AG08395 (cell line): ENCODE measurements around the gene NFATC1.
"Not testable (repeated sequence)": the region's sequence is repeated elsewhere in the genome, so short reads cannot be mapped to it uniquely, and the experiment has no call there.

ENCODE experiments used
- DNase-seq: peaks from one replicate; pipeline ENCODE4 v3.0.0; 2012; ENCODE audit warnings: mixed read lengths, low spot score

Gene NFATC1

DNA sequence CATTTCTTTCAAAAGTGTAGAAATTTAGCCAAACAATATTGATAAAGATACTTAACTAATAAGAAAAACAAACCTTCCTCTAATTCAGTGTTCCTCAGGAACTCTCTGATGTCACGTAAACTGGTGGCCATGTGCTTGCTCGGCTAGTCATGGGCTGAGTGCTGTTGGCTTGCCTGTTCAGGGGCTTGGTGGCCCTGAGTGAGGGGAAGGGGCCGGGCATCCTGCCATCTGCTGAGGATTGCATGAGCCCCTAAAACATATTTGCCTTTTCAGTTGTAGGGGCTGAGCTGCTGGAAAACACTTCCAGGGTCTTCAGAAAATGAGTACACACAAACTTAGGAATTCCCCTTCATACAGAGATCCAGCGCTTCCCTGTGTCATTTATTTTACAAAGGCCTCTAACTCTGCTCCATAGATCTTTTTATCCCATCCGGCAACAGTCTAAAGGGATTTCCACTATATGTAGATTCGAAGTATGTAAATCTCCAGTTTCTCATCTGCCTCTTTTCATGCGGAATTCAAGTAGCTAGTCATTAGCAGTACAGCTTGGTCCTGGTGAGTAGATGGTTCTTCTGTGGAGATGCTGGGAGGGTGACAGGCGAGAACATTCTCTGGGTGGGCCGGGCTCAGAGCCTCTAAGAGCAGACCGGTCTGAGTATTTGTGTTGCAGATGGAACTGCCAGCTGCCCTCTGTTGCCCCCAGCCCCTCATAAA is 20.1 kb upstream of the NFATC1 start:
- no peak for DNase-seq

DNA sequence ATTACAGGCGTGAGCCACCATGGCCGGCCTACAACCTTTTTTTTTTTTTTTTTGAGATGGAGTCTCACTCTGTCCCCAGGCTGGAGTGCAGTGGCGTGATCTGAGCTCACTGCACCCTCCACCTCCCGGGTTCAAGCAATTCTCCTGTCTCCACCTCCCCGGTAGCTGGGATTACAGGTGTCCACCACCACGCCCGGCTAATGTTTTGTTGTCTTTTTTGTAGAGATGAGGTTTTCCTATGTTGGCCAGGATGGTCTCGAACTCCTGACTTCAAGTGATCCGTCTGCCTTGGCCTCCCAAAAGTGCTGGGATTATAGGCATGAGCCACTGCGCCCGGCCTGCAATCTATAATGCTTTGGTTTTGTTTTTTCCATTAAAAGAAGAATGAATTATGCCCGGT is 19.1 kb upstream of the NFATC1 start:
- not testable (repeated sequence) for DNase-seq

DNA sequence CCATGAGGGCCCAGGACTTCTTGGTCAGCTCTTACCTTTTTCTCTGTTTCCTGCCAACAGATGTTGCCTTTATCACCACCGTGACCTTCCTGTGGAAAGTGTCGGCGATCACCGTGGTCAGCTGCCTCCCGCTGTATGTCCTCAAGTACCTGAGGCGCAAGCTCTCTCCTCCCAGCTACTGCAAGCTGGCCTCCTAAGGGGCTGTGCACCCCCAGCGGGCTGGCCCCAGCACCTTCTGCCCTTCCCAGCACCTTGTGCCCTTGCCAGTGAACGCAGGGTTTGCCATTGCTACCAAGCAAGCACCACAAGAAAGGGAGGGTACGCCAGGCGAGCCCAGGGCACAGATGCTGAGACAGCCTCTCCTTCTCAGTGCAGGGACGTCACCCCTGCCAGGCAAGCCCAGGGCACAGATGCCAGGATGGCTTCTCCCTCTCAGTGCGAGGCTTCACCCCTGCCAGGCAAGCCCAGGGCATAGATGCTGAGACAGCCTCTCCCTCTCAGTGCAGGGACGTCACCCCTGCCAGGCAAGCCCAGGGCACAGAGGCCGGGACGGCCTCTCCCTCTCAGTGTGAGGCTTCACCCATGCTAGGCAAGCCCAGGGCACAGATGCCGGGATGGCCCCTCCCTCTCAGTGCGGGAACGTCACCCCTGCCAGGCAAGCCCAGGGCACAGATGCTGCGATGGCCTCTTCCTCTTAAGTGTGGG is 18.4 kb upstream of the NFATC1 start:
- DNase-seq: no peak

DNA sequence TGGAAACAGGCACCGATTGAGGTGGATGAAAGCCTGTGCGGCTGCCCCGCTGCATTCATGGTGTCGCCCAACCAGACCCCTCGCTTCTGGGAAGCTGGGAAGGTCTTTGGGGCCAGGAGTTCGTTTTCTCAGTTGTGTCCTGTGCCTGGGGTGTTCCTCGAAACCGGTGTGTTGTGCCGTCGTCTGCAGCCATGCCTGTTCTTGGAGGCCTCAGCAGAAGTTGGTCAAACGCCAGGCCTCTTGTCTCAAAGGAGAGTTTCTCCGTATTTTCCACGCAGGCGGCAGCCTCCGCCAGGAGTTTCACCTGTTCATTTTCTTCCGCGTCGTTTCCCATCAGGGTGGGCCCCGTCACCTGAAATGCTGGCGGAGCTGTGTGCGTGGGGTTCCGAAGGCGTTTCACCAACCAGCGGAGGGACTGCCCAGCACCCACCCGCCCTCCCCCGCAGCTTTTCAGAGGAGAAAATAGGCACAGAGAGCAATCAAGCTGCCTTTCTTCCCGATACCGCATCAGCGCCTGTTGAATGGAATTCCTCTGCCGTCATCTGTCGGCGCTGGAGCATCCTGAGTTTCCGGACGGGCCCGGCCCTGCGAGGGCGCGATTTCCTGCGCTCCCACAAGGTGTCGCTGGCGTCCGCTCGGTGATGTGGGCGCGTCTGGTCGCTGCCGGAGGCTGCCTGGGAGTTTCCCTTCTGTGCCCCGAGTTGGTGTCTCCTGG is 17.0 kb upstream of the NFATC1 start:
- peak; percentile 90 for DNase-seq

DNA sequence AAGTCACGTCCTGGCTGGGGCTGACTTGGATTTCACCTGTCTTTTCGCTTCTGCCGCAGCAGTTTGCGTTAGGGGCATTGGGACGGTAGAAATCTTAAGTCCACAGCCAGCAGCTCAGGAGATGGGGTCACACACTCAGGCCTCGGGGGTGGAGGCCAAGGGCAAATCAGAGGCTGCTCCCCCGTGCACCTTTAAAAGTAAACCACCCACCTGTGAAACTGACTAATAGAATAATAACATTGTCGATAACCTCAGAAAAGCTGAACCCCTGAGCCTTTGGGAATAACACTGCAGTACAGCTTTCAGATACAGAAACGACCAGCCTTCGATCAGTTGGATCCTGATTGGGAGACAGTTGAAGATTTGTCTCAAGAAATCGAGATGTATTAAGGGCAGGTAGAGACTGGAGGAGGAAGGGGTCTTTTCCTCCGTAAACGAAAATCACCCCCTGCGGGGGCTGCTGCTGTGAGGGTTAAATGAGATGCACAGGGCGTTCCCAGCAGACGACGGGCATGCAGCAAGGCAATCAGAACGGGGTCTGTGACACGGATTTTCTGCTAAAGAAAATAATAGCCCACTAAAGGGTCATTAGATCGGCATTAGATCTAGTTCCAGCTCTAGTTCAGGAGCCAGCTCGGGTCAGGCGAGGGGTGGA is 16.4 kb upstream of the NFATC1 start:
- no peak for DNase-seq

DNA sequence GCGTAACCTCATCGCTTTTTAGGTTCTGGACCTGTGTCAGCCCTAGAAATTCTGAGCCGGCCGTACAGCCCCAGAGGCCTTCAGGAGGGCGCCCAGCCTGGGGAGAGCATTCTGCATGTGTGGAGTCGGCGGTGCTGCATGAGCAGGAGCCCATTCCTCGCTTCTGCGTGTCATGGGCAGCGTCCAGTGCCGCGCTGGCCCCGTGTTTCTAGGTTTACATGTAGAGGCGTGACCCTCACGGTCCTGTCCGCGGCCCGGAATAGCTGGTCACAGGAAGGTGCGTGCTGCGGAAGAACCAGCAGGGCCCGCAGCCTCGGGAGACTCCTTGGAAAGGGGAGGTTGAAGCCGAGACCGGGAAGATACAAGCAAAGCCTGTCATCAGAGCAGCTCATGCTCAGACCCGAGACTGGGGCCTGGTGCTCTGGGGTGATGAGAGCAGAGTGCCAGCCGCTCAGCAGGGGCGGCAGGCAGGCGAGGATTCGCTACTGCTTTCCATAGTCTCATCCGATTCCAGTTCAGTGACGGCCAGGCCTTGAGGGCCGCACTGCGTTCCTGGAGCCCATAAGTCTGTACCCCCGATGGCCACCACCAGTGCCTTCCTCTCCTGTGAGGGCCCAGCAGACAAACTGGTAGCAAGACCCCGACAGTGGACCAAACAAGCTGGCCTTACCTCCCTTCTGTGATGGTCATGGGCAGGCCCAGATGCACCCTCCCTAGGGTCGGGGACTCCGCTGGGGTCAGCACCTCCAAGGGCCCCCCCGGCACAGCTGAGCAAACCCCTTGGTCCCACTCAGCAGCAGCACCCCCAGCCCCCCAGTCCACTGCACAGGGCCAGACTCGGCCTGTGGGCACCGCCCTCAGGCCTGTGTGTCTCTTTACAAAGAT is 15.6 kb upstream of the NFATC1 start:
- DNase-seq: no peak

DNA sequence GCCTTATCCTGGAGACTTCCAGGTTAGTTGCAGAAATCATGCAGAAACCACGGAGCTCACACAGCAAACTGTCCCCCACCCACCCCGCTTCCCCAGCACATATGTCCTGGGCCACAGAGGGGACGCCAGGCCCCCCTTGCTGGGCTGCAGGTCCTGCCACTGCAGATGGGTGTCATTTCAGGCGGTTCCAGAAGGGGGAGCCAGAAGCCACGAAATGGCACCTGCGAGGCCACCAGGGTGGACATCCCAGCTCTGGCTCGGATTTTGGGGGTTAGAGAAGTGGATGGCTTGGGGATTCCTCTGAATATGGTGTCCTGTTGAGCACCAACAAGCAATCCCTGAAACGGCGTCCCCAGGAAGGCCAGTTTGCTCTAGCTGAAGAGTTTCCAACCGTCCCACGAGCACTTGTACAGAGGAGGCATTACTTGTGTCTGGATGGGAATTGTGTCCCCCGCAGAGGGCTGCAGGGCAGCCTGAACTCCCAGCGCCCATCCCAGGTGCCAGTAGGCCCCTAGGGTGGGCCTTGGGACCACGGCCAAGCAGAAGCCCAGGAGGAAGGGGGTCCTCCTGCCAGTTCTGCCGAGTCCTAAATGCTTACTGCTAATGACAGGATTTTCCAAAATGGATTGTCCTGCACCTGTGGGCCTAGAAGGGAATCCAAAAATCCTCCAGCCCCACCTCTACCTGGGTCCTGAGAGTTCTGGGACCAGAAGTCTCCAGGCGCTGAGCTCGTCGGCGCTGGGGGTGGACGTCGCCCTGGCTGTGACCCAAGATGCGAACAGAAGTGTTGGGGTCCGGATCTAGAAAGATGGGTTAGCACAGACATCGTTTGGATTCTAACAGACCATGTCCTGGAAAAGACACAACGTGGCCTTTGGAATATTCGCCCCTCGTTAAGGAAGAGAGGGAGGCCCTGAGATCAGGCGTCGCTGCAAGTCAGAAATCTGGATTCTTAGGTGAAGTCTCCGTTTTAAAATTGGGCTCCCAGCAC is 14.6 kb upstream of the NFATC1 start:
- DNase-seq: peak; percentile 82

DNA sequence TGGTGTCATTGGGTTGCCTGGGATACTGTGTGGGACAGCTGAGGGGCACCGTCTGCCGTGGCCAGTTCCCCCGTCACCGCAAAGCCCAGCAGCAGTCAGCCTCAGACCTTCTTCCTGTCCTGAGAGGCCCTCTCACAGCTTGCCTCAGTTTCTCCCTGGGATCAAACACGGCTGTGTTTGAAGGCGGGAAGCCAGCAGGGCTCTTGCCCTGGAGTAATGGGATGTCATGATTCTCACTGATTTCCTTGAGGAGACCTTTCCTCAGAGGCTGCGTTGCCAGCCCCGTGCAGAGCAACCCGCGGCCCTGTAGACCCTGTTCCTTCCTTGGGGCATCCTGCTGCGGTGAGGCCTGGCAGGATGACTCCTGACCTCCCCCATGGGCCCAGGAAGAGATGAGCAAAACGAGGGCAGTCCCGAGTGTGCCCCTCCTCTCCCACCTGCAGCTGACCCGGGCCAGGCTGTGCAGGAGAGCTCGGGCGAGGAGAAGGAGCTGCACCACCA is 13.9 kb upstream of the NFATC1 start:
- no peak for DNase-seq

DNA sequence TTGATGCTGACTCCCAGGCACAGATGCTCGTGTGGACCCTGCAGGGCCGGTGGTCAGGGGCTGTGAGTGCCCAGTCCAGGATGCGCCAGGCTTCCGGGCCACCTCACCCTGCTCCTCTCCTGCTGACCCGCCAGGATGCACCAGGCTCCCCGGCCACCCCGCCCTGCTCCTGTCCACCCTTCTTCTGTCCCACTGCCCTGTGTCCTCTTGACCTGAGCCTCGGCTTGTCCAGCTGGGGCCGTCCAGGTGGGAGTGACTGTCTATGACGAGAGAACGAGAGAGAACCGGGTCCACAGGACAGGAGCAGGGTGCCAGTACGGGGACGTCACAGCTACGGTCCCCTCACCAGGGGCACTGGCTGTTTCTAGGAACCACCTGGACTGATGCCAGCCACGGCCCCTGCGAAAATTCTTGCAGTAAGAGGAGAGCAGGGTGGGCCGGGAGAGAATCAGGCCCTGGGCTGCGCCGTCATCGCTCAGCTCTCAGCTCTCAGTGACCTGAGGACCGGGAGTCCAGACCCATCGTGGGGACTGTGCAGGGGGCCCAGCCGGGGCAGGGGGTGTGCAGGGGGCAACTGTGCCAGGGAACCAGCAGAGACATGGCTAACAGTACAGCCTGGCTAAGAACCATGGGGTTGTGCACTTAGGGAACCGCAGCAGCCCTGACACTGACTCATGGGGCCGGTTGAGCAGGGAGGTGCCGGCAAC is 12.9 kb upstream of the NFATC1 start:
- DNase-seq: no peak

DNA sequence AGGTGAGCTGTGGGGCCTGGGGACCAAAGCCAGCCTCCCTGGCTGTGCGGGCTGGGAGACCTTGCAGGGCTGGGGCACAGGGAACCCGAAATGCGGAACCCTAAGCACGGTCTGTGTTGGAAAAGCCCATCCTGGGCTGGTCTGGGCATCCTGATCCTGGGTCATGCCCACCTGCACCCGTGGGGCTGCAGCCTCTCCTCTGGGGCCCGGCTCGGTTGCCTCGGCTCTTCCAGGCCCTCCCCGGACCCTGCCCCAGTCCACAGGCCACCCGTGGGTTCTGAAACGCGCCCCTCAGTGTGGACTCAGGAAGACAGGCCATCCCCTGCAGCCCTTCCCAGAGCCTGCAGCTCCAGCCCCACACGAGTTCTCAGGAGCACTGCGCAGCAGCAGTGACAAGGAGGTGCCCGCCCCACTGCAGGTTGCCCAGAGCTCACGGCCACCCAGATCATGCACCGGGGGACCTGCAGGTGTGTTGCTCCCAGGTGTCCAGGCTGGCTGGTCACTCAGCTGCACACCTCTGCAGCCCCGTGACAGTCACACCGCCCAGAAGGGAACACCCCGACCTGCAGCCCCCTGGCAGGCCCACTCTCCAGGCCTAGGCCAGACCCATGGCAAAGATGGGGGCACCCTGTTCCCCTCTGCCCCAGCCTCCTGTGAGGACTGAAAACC is 12.2 kb upstream of the NFATC1 start:
- no peak for DNase-seq

DNA sequence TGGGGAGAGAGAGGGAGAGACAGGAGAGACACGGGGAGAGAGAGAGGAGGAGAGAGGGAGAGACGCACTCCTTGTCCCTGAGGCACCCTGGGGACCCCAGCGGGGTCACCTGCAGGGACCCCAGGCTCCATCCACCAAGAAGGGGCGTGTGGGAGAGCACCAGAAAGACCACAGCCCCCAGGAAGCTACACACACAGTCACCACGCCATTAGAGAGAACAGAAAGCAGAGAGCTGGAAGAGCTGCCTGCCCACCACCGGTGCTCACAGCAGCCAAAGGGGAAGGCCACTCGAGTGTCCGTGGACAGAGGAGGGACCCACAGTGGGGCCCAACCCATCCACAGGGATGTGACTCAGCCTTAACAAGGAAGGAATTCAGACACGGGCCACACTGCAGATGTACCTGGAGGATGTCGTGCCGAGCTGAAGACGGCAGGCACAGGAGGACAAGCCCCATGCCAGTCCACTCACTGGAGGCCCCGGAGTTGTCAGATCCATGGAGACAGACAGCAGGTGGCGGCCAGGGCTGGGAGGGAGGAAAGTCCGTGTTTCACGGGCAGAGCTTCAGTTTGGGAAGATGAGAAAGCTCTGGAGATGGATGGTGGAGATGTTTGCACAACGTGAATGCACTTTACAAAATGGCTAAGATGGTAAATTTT is 11.5 kb upstream of the NFATC1 start:
- DNase-seq: no peak

DNA sequence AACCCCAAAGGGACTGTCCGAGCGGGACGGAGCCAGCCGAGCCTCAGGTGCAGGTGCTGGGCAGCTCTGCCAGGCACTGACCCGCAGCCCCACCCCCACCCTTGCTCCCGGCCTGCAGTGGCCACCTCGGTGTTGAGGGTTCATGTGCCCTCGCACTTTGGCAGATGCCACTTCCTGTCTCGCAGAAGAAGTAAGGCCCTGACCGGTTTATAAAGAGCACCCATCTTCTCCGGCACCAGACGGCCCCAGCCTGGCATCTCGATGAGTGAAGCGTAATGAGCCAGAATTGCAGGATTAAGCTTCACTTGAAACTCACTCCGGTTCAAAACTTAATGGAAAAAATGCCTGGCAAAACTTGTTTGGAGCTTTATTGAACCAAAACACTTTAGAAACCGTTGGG is 10.9 kb upstream of the NFATC1 start:
- DNase-seq: no peak

DNA sequence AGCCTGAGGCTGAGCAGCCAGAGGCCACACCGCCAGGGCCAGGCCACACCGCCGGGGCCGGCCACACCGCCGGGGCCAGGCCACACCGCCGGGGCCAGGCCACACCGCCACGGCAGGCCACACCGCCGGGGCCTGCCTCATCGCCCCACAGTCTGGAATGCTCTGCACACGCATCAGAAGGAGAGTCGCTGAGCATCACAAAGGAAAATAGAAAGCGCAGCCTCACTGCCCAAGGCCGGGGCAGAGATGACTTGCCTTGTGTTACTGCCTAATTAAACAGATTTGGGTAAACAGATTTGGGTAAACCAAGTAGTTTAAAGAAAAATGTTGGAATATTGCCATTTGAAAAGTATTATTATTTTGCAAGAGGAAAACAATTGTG is 10.4 kb upstream of the NFATC1 start:
- DNase-seq: no peak

DNA sequence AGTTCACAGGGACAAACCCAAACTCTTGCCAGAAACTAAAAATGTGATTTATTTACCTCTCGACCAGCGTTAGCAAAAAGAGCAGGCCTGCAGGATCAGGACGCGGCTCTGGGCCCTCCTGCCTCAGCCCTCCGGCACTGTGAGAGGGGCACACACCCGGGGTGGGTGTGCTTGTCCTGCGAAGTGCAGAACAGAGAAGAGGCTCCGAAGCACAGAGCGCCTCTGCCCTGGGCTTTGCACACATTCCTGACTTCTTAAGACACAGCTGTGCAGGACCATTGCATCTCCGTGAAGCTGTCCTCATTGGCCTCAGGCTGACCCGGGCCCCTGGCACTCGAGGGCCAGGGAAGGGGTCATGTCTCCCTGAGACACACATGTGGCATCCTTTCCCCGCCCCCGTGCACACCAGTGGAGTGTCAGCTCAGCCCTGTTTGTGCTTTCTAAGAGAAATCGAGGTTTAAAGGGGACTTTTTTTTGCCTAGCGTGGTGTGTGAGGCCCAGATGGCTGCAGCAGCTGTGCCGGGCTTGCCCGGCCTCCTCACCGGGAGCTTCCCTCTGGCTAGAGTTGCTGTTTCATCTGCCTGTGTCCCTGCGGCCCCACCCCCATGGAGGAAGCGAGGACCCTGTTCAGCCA is 9.9 kb upstream of the NFATC1 start:
- no peak for DNase-seq

DNA sequence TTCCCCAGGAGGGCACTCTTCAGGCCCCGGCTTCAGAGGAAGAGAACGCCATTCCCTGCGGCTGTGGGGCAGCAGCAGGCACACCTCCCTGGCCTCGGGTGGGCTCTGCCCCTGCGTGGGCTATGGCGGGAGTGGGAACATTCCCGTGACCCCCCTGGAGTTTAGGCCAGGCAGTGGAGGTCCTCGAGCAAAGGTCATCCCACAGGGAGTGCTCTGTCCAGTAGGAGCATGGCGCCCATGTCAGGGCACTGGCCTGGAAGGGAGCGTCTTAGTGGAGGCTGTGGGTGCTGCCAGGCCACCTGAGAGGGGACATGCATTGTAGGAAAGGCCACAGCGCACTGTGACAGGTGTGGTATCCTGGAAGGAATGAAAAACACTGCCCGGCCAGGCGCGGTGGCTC is 9.2 kb upstream of the NFATC1 start:
- DNase-seq: no peak

DNA sequence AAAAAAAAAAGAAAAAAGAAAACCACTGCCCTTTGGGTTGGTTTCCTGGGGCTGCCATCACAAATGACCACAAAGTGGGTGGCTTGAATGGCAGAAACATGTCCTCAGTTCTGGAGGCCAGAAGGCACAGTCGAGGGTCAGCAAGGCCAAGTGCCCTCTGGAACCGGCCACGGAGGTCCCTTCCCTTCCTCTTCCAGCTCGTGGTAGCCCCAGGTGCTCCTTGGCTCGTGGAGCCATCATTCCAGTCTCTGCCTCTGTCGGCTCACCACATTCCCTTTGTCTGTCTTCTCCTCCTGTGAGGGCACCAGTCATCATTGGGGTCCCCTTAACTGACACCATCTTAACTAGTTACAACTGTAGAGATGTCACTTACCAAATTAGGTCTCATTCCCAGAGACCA is 8.5 kb upstream of the NFATC1 start:
- DNase-seq: no peak

DNA sequence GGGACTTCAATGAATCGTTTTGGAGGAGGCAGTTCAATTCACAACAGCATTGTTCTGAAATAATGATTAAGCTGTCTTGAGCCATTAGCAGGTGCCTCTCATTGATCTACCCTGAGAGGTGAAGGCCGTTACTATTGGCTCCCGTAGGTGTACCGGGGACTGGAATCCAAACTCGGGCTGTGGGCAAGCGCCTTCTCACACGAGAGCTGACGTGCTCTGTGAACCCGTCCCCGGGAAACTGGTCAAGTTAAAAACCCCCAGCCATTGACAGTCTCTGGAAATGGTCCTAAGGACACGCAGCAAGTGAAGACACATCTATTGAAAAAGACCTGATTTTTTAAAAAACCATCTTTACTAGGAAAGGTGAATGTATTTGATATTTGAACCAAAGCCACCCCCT is 8.1 kb upstream of the NFATC1 start:
- no peak for DNase-seq

DNA sequence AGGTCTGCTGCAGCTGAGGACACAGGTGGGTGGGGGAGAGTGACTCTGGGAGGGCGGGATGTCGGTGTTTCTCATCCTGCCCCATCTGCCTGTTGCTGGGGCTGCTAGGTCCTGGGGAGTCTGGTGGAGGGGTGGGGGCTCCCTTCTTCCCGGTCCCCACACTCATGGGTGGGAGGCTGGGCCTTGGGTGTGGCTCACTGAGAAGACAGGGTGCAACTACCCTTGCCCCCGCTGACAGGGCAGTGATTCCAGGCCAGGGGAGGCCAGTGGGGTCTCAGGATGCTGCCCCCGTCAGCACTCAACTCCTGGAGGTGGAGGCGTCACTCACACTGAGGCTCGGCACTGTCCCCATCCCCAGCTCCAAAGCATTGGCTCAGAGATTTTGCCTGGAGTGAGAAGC is 7.7 kb upstream of the NFATC1 start:
- DNase-seq: no peak
